NCI-H226 (cell line): ENCODE results near the gene RBP3.

Experiments
- DNase-seq: peaks from one replicate; pipeline ENCODE4 v3.0.0-alpha.2; 2015

RBP3 gene

GRCh38 chr10:47320812-47321211 lies 27.4 kb upstream of the RBP3 start:
- DNase-seq, result no peak

GRCh38 chr10:47321521-47322195 lies 26.5 kb upstream of the RBP3 start:
- no peak for DNase-seq

- no peak for DNase-seq
These were observed 25.7 kb upstream of the RBP3 start, which contains the start of gene GDF2 for GRCh38 chr10:47322300-47323061. TSS of gene GDF2 (plus strand) at chr10:47322454. CDS start at chr10:47322669, 215 bp downstream.

DNA sequence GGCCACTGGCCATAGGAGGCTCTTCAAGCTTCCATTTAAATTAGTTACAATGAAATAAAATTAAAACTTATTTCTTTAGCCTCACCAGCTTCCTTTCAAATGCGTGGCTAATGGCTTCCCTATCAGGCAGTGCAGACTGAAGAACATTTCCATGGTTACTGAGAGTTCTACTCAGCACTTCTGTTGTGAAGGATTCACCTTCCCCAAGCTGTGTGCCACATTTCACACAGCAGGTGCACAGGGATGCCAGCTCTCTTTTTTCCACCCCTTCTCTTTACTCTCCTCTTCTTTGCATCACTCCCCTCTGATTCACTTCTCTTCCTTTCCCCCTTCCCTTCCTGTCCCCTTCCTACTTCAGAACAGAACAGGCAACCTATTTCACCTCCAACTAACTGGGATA lies 25.1 kb upstream of the RBP3 start:
- DNase-seq, result no peak

GRCh38 chr10:47323636-47324296 lies 24.4 kb upstream of the RBP3 start:
- no peak for DNase-seq

DNA sequence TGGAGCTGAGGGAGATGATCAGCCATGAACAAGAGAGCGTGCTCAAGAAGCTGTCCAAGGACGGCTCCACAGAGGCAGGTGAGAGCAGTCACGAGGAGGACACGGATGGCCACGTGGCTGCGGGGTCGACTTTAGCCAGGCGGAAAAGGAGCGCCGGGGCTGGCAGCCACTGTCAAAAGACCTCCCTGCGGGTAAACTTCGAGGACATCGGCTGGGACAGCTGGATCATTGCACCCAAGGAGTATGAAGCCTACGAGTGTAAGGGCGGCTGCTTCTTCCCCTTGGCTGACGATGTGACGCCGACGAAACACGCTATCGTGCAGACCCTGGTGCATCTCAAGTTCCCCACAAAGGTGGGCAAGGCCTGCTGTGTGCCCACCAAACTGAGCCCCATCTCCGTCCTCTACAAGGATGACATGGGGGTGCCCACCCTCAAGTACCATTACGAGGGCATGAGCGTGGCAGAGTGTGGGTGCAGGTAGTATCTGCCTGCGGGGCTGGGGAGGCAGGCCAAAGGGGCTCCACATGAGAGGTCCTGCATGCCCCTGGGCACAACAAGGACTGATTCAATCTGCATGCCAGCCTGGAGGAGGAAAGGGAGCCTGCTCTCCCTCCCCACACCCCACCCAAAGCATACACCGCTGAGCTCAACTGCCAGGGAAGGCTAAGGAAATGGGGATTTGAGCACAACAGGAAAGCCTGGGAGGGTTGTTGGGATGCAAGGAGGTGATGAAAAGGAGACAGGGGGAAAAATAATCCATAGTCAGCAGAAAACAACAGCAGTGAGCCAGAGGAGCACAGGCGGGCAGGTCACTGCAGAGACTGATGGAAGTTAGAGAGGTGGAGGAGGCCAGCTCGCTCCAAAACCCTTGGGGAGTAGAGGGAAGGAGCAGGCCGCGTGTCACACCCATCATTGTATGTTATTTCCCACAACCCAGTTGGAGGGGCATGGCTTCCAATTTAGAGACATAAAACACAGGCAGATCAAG lies 22.6 kb upstream of the RBP3 start:
- DNase-seq, result no peak

- DNase-seq, result no peak
These were observed 21.7 kb upstream of the RBP3 start for GRCh38 chr10:47326306-47326926.

DNA sequence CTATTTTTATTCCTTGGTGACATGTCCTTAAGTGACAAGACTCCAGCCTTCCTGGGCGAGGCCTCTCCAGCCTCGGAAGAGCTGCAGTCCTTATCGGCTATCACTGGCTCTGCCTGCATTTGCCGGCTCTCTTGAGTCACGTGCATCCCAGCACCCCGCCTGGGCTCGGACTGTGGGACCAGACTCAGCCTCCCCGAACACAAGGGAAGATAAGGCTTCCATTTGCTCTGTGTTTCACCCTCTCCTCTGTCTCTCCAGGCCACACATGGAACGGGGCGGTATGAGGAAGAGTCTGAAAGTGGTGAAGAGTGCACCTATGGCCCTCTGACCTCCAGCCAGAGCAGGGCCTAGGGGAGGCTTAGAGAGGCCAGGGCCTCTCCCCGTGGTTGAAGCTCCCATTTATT lies 21.2 kb upstream of the RBP3 start:
- no peak for DNase-seq

GRCh38 chr10:47329855-47330254 lies 18.3 kb upstream of the RBP3 start:
- no peak for DNase-seq

GRCh38 chr10:47330366-47330765 lies 17.8 kb upstream of the RBP3 start:
- no peak for DNase-seq

GRCh38 chr10:47330804-47331203 lies 17.4 kb upstream of the RBP3 start:
- DNase-seq, result no peak

DNA sequence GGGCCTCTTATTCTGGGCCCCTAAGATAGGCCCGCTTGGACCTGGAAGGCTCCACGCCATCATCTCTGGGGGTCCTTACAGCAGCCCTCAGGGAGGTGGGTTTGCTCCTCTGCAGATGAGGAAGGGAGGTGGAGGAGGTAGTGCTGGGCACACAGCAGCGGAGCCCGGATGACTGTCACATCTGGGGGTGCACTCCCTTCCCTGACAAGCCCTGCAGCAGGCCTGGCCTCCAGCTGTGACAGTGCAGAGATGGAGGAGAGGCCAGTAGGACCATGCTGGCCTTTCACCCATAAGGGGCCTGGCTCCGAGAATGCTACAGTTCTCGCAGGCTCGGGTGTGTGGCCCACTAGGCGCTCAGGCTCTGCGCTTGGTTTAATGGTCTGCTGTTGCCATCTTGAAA lies 16.7 kb upstream of the RBP3 start:
- DNase-seq, result no peak

DNA sequence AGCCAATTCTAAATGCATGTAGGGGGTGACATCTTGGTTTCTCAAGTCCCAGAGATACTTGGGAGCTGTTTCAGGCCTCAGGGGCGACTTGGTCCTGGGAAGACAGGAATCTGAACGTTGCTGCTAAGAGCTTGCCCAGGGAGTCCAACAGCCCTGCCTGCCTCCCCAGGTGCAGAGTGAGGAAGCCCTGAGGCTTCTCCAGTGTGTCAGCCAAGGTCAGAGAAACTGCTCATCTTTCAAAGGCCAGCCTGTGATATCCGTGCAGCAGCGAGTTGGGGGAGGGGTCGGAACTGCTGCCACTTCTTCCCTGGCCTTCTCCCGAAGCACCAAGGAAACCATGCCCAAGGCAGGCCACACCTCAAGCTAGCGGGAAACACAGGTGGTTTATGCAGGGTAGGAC lies 16.2 kb upstream of the RBP3 start:
- no peak for DNase-seq

- DNase-seq, result no peak
These were observed 15.8 kb upstream of the RBP3 start for GRCh38 chr10:47332371-47332770.

- DNase-seq, result no peak
These were observed 15.2 kb upstream of the RBP3 start for GRCh38 chr10:47332946-47333345.

DNA sequence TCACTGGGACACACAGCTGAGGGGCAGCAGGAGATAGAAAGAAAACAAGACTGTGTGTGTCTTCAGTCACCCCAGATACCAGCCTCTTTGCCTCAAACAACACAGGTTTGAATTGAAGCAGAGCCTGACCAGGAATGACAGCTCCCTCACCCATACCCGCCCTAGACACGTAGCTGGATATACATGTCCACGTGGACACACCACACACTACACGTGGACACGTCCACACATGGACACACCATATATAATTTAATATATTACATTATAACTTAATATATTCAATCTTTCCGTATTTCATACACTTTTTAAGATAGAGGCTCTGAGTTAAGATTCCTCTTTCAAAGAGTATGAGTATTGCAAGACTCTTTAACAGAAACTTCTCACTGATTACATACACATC lies 14.6 kb upstream of the RBP3 start:
- DNase-seq, result no peak

- DNase-seq, result no peak
These were observed 13.5 kb upstream of the RBP3 start for GRCh38 chr10:47334466-47335295.

GRCh38 chr10:47335906-47336305 lies 12.3 kb upstream of the RBP3 start:
- no peak for DNase-seq

- no peak for DNase-seq
These were observed 11.6 kb upstream of the RBP3 start for GRCh38 chr10:47336387-47337134.

DNA sequence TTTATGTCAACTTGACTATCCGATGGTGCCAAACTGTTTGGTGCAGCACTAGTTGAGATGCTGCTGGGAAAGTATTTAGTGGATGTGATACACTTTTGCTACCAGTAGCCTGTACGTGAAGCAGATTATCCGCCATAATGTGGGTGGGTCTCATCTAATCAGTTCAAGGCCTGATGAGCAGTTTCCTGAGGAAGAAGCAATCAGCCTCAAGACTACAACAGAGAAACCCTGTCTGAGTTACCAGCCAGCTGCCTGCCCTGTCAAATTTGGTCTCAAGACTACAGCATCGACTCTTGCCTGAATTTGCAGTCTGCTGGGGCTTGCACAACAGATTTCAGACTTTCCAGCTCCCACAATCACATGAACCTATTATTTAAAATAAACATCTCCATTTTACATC lies 10.9 kb upstream of the RBP3 start:
- no peak for DNase-seq
